Pancreas (tissue), 10 donors: ENCODE results near the gene ATL1. TPM values are rescaled to one million over a fixed set of nuclear protein-coding genes. Genes with fewer than 3 reads are reported as not detected.
A peak's percentile ranks its signal among the peaks of the same experiment; 100 is the strongest.

Experiments used
- ATAC-seq, 4 donors: fragments of 200-7000 bp; cut with Tn5 transposase; one replicate each; pipeline versions ENCODE4 v1.8.0 to v1.9.1; 2020; ENCODE audit warnings: mild to moderate bottlenecking in 4 of 4, moderate library complexity in 4 of 4
- DNase-seq, 6 donors: peaks; one replicate each; pipeline ENCODE4 v3.0.0-alpha.2; 2020
- FAIRE-seq: peaks from 2 replicates; lab custom pipeline; 2012; peaks lifted over from hg19 to GRCh38; lab: Jason Lieb, UNC
- H3K27ac ChIP-seq, 4 donors: fragments of 200-600 bp; sonication (generic); 1 replicate in 3 of 4; 2 replicates in 1 of 4; pipeline versions ENCODE4 v1.5.0 to v1.8.0; 2020
- H3K27me3 ChIP-seq, 4 donors: fragments of 200-600 bp; one replicate each; pipeline ENCODE4 v1.8.0; 2021
- H3K36me3 ChIP-seq, 3 donors: fragments of 200-600 bp; sonication (generic) in 1 of 3; one replicate each; pipeline versions ENCODE4 v1.5.0 to v1.8.0; 2020 to 2021
- H3K4me1 ChIP-seq, 3 donors: fragments of 200-600 bp; one replicate each; pipeline ENCODE4 v1.8.0; 2021
- H3K4me3 ChIP-seq, 4 donors: fragments of 200-600 bp; sonication (generic) in 2 of 4; one replicate each; pipeline versions ENCODE4 v1.5.0 to v1.8.0; 2020 to 2021
- H3K9me3 ChIP-seq, 4 donors: fragments of 200-600 bp; one replicate each; pipeline ENCODE4 v1.8.0; 2021
- WGBS, 2 donors: extraction: QIAGEN DNeasy Blood & Tissue Kit; methylation state at CpG; one replicate each; pipeline ENCODE4 v1.1.7; 2013; 5-methylcytosine and 5-hydroxymethylcytosine counted together
- intact Hi-C, 3 donors: fragments of 100-400 bp; cut with DNase I; formaldehyde crosslinking; loops; one replicate each; pipeline versions ENCODE4 v1.11.1 to v1.14.2; 2022
- polyA plus RNA-seq, 2 donors: library from polyadenylated mRNA; stranded (reverse); fragments of 200-250 nt; gene quantifications; one replicate each; pipeline ENCODE4 v1.2.3, GENCODE V29; 2013
- total RNA-seq, 6 donors: library from RNA; stranded (reverse); fragmentation: NEBNext Ultra II Directional in 4 of 6; extraction: Animal tissue kit (Norgen Biotek cat#: 25700) in 4 of 6; gene quantifications; one replicate each; pipeline versions ENCODE4 v1.2.1 to v1.2.4, GENCODE V29; 2021 to 2023
- TF ChIP-seq, protein P1 (sequence below), 4 donors: fragments of 200-600 bp; sonication (generic) in 3 of 4; IDR thresholded peaks; one replicate each; pipeline versions ENCODE4 v1.5.0 to v1.8.0; 2021; ENCODE audit warnings: antibody characterized with exemption in 4 of 4
- donor health status: healthy with polysubstance abuse.
- donor health status: DM: no; HTN: no; CAD: no; lungs with moderate emphysema.
- donor health status: DM: no; HTN: no; CAD: no.
- donor health status: control.
- donor health status: control.
- donor health status: Bipolar disorder and iron deficiency.
- donor health status: DM: yes; HTN: yes; CAD: no.
- donor health status: DM: no; HTN: no; CAD: no.
- donor health status: DM: no; HTN: no; CAD: no.
- donor health status: DM: yes; HTN: yes; CAD: no.

Gene ATL1
- total and polyA plus RNA-seq, 8 donors, result 1.3 to 6.1 (median 3.2) TPM

GRCh38 chr14:50594577-50595316 lies 34.8 kb downstream of the ATL1 start:
- intact Hi-C loops, result no loop called here
- TF ChIP-seq, protein P1, sequence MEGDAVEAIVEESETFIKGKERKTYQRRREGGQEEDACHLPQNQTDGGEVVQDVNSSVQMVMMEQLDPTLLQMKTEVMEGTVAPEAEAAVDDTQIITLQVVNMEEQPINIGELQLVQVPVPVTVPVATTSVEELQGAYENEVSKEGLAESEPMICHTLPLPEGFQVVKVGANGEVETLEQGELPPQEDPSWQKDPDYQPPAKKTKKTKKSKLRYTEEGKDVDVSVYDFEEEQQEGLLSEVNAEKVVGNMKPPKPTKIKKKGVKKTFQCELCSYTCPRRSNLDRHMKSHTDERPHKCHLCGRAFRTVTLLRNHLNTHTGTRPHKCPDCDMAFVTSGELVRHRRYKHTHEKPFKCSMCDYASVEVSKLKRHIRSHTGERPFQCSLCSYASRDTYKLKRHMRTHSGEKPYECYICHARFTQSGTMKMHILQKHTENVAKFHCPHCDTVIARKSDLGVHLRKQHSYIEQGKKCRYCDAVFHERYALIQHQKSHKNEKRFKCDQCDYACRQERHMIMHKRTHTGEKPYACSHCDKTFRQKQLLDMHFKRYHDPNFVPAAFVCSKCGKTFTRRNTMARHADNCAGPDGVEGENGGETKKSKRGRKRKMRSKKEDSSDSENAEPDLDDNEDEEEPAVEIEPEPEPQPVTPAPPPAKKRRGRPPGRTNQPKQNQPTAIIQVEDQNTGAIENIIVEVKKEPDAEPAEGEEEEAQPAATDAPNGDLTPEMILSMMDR (IDR thresholded peaks at IDR 0.05), result no peak
- FAIRE-seq (no peak), DNase-seq (no peak), ATAC-seq (no peak)
- WGBS, 2 donors, result 93 to 94% methylated on average over 8 of the region's 8 CpGs
- Histone ChIP-seq H3K36me3 (no peaks in the 10 kb centered on the region), H3K27ac (no peak overlapping the region), H3K4me3 (no peak overlapping the region), H3K9me3 (no peaks in the 10 kb centered on the region), H3K4me1 (peaks cover 0 to 5% (median 0%) of the 10 kb centered on the region in 3 donors), H3K27me3 (no peaks in the 10 kb centered on the region)

DNA sequence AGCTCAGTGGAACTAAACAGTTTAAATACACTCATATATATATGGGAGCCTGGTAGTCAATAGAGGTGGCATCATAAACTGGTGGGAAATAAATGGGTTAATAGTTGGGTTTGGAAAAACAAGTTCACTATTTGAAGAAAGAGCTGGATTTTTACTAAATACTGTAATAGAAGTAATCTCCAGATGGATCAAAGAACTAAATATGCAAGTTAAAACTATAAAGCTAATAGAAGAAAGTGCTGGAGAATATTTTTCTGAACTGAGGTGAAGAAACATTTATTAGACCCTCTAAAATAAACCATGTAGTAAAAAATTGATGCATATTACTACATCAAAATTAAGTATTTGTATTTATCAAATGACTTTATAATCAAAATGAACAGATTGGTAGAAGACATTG lies 38.8 kb downstream of the ATL1 start:
- intact Hi-C loops, result no loop called here
- FAIRE-seq (no peak), DNase-seq (no peak), ATAC-seq (no peak)
- Histone ChIP-seq H3K27ac (no peak overlapping the region), H3K27me3 (no peaks in the 10 kb centered on the region), H3K36me3 (no peaks in the 10 kb centered on the region), H3K4me3 (no peak overlapping the region), H3K4me1 (peaks cover 3 to 23% (median 16%) of the 10 kb centered on the region in 3 donors), H3K9me3 (no peaks in the 10 kb centered on the region)
- TF ChIP-seq, protein P1 (IDR thresholded peaks at IDR 0.05), result no peak

DNA sequence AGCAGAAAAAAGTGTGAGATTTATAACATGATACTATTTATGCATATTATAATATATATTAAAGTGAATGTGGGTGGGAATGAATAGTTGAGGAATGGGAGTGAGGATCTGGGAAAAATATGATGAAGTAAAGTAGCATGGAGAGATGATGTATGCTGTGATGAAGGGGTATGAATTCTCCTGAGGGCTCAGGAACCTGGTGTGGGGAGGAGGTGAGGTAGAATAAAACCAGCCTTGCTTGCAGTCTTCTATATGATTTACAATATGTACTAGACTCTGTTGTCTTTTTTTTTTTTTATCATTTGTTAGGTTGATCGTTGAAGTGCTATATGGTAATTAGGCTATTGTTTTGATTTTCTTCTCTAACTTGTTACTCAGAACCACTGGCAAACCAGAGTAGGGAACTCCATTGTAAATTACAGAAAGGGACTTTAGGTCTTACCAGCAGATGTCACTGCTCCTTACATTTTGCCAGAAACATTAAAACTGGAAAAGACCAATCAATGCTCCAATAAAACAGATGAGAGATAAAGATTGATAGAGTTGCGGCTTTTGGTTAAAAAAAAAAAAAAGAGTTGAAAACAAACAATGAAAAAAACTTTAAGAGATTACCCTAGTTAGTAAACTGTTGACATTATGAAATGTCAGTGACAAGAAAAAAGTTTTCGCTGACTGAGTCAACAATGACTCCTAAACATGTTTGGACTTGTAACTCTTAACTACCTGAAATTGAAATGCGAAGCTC lies 39.9 kb downstream of the ATL1 start:
- H3K4me3 ChIP-seq, result peak overlapping the region in 1 of 4 donors; percentile 2
- H3K4me1 ChIP-seq, result peaks cover 3 to 28% (median 16%) of the 10 kb centered on the region in 3 donors
- DNase-seq, result no peak
- no peaks in the 10 kb centered on the region for H3K9me3 ChIP-seq
- H3K36me3 ChIP-seq, result no peaks in the 10 kb centered on the region
- H3K27me3 ChIP-seq, result no peaks in the 10 kb centered on the region
- H3K27ac ChIP-seq, result peak overlapping the region in 2 of 4 donors; percentile 30 to 41
- FAIRE-seq, result peak; percentile 95
- TF ChIP-seq, protein P1 (IDR thresholded peaks at IDR 0.05), result peak; percentile 7 to 35 (median 21)
- 8 to 9% methylated on average over 4 of the region's 4 CpGs for WGBS, 2 donors
- ATAC-seq, result peak; percentile 79 to 86 (median 86)
- intact Hi-C loops, result no loop called here

GRCh38 chr14:50600849-50601248 lies 40.9 kb downstream of the ATL1 start:
- intact Hi-C loops, result no loop called here
- H3K27ac ChIP-seq, result peak overlapping the region in 3 of 4 donors; percentile 19 to 41 (median 30)
- no peaks in the 10 kb centered on the region for H3K9me3 ChIP-seq
- FAIRE-seq (peak; percentile 51), ATAC-seq (peak; percentile 81 to 88 (median 84)), DNase-seq (peak in 4 of 6 donors; percentile 28 to 42 (median 38))
- H3K4me3 ChIP-seq, result peak overlapping the region in 1 of 4 donors; percentile 2
- H3K4me1 ChIP-seq, result peaks cover 3 to 28% (median 20%) of the 10 kb centered on the region in 3 donors
- H3K27me3 ChIP-seq, result no peaks in the 10 kb centered on the region
- 42% methylated on average over 5 of the region's 5 CpGs for WGBS, 2 donors
- TF ChIP-seq, protein P1 (IDR thresholded peaks at IDR 0.05), result no peak
- no peaks in the 10 kb centered on the region for H3K36me3 ChIP-seq
